ENCODE measurements around the gene CA5A. TPM values are rescaled to one million over a fixed set of nuclear protein-coding genes. Genes with fewer than 3 reads are reported as not detected.
"Not testable (repeated sequence)": the region's sequence is repeated elsewhere in the genome, so short reads cannot be mapped to it uniquely, and the experiment has no call there.

The CA5A gene
- total RNA-seq, 3 donors from 2014 or later, result not detected

DNA sequence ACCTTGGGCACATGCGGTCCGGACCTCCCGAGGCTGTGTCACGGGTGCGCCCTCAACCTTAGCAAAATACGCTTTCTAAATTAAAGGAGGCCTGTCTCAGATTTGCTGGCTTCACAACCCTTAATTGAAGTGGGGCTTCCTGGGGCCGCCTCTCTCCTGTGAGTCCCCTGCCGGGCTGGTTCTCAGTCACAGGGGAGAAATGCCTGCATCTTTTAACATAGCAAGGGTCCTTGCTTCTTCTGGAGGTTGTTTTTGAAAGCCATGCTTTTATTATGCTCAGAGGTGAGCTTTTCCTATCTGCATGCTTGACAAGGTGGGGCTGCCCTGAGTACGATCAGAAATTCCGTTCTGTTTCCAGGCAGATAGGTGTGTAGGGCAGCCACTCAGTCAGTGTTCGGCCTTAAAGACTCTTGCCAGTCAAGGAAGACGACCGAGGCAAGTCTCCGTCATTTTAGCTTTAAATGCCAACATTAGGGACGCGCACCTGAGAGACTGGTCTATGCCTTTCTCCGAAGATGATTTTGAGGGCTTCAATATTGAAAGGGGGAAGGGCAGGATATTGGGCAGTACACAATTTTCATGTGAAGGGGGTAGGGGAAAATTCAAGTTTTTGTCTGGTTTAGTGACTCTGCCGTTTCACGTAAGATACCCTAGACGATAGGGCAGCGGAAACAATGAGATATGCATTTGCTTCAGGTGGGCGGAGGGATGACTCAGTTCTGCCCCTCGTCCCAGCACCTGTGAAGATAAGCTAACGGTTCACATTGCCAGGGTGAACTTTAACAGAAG, 61.5 kb downstream of the CA5A start:
- Histone ChIP-seq H3K4me3 (no peak overlapping the region), H3K36me3 (no peaks in the 10 kb centered on the region), H3K9me3 (no peaks in the 10 kb centered on the region), H3K27ac (no peak overlapping the region), H3K27me3 (peaks cover 0 to 15% of the 10 kb centered on the region in 2 donors), H3K4me1 (no peaks in the 10 kb centered on the region)
- no peak for DNase-seq (ENCODE audit: low spot score in 2 of 2)
- no peak for TF ChIP-seq POLR2AphosphoS5 (IDR thresholded peaks at IDR 0.05)
- TF ChIP-seq POLR2A (IDR thresholded peaks at IDR 0.05), result no peak
- TF ChIP-seq CTCF (IDR thresholded peaks at IDR 0.05), result no peak
- intact Hi-C loops (cut with DNase I; ENCODE audit: low total_unique reads), result no loop called here

- H3K9me3 ChIP-seq; H3K27me3 ChIP-seq; intact Hi-C loops (cut with DNase I; ENCODE audit: low total_unique reads); H3K36me3 ChIP-seq; H3K4me1 ChIP-seq; H3K4me3 ChIP-seq; DNase-seq (ENCODE audit: low spot score in 2 of 2): not testable (repeated sequence)
- peak overlapping the region; percentile 32 to 54 for H3K27ac ChIP-seq
These were observed 65.7 kb downstream of the CA5A start for GRCh38 chr16:87870418-87871291.

GRCh38 chr16:87869879-87870417, 66.4 kb downstream of the CA5A start:
- H3K9me3 ChIP-seq; H3K4me3 ChIP-seq; H3K27me3 ChIP-seq; H3K4me1 ChIP-seq; intact Hi-C loops (cut with DNase I; ENCODE audit: low total_unique reads); DNase-seq (ENCODE audit: low spot score in 2 of 2); H3K36me3 ChIP-seq: not testable (repeated sequence)
- peak overlapping the region in 1 of 2 donors; percentile 45 for H3K27ac ChIP-seq

- DNase-seq (ENCODE audit: low spot score in 2 of 2), result peak; percentile 67 to 68
- H3K27me3 ChIP-seq; H3K36me3 ChIP-seq; H3K9me3 ChIP-seq; H3K4me1 ChIP-seq; intact Hi-C loops (cut with DNase I; ENCODE audit: low total_unique reads): not testable (repeated sequence)
- H3K27ac ChIP-seq, result peak within 1 kb of the TSS; percentile 28 to 45
- peak within 1 kb of the TSS; percentile 37 to 65 (median 56) for H3K4me3 ChIP-seq
These were observed 67.1 kb downstream of the CA5A start, which contains the start of gene SLC7A5 for GRCh38 chr16:87869061-87869878. Gene SLC7A5, minus strand, starts transcription at chr16:87869507. Its CDS starts 85 bp downstream, at chr16:87869422.

DNA sequence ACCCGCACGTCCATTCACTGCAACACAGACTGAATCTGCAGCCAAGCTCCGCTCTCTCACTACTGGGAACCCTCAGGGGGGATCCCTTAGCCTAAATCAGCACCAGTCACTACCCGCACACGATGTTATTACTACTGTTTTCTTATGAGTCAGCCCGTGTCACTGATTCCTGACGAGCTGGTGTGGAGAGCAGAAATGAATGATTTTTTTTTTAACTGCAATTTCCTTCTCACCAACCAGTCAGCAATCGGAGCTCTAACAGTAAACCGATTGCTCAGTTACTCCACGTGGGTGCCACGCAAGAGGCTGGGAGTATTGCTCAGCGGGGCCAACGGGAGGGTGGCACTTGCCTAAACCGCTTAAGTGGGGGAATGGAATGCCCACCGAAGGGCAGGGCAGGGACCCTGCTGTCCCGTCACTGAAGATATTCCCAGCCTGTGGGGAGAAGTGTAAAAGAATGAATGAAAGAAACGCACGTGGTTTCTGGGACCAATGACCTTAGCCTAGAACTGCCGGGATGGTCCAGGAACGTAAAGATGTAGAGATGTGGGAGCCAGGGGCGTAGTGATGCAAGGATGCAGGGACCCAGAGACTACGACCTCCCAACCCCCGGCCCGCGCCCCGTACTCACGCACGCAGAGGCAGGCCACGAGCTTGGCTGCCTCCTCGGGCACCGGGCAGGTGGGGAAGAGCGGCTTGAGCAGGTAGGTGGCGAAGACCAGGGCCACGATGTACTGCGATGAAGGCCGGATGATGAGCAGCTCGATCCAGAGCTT, 67.9 kb downstream of the CA5A start:
- DNase-seq (ENCODE audit: low spot score in 2 of 2); H3K4me1 ChIP-seq; H3K27me3 ChIP-seq; H3K9me3 ChIP-seq; H3K36me3 ChIP-seq: not testable (repeated sequence)
- intact Hi-C loops (cut with DNase I; ENCODE audit: low total_unique reads), result loop anchor here (1.0 kb wide), 1 partner anchor 8 kb away; no protein-coding TSS in a partner anchor
- H3K4me3 ChIP-seq, result peak overlapping the region; percentile 37 to 65 (median 56)
- peak overlapping the region in 1 of 2 donors; percentile 28 for H3K27ac ChIP-seq

GRCh38 chr16:87865902-87866555, 70.3 kb downstream of the CA5A start:
- H3K9me3 ChIP-seq; H3K4me1 ChIP-seq; DNase-seq (ENCODE audit: low spot score in 2 of 2); H3K27me3 ChIP-seq; H3K4me3 ChIP-seq; intact Hi-C loops (cut with DNase I; ENCODE audit: low total_unique reads); H3K27ac ChIP-seq; H3K36me3 ChIP-seq: not testable (repeated sequence)
